ENCODE data around the gene PLCXD1. TPM values are rescaled to one million over a fixed set of nuclear protein-coding genes. Genes with fewer than 3 reads are reported as not detected.
"Not testable (repeated sequence)": the region's sequence is repeated elsewhere in the genome, so short reads cannot be mapped to it uniquely, and the experiment has no call there.

PLCXD1 gene
- total RNA-seq, 2 donors from 2014 or later = 52.2 to 72.0 TPM

DNA sequence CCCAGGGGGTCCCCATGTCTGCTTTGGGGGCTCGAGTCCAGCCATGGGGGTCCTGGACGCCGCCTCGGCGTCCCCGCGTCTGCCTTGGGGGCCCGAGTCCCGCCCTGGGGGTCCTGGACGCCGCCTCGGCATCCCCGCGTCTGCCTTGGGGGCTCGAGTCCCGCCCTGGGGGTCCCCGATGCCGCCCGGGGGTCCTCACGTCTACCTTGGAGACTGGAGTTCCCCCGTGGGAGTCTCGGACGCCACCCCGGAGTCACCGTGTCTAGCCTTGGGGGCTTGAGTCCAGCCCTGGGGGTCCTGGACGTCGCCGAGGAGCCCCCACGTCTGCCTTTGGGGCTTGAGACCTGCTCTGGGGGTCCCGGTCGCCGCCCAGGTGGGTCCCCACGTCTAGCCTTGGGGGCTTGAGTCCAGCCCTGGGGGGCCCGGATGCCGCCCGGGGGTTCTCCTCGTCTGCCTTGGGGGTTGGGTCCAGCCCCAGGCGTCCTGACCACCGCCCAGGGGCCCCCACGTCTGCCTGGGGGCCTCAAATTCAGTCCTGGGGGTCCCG lies 38.5 kb downstream of the PLCXD1 start:
- no peaks in the 10 kb centered on the region for H3K9me3 Mint-ChIP-seq
- H3K27me3 Mint-ChIP-seq (ENCODE audit: low read depth) = no peaks in the 10 kb centered on the region
- ATAC-seq (replicated peaks in 1 of 2) (no peak), DNase-seq (peak in 1 of 2 donors; percentile 34)
- peak overlapping the region; percentile 66 for H3K27ac Mint-ChIP-seq
- peak overlapping the region; percentile 86 to 92 for H3K4me3 Mint-ChIP-seq
- H3K36me3 Mint-ChIP-seq (ENCODE audit: insufficient read depth in 2 of 2) = peaks cover 0 to 2% of the 10 kb centered on the region in 2 donors
- H3K4me1 Mint-ChIP-seq (ENCODE audit: low read depth) = peaks cover 14% of the 10 kb centered on the region

- H3K4me1 Mint-ChIP-seq (ENCODE audit: low read depth) = peaks cover 14% of the 10 kb centered on the region
- H3K27me3 Mint-ChIP-seq (ENCODE audit: low read depth) = no peaks in the 10 kb centered on the region
- peaks cover 0 to 2% of the 10 kb centered on the region in 2 donors for H3K36me3 Mint-ChIP-seq (ENCODE audit: insufficient read depth in 2 of 2)
- peak overlapping the region; percentile 86 to 92 for H3K4me3 Mint-ChIP-seq
- no peak for ATAC-seq (replicated peaks in 1 of 2)
- peak overlapping the region; percentile 66 for H3K27ac Mint-ChIP-seq
- DNase-seq = peak in 1 of 2 donors; percentile 22
- H3K9me3 Mint-ChIP-seq = no peaks in the 10 kb centered on the region
Measured at GRCh38 chrX:320126-320783, 39.1 kb downstream of the PLCXD1 start.

DNA sequence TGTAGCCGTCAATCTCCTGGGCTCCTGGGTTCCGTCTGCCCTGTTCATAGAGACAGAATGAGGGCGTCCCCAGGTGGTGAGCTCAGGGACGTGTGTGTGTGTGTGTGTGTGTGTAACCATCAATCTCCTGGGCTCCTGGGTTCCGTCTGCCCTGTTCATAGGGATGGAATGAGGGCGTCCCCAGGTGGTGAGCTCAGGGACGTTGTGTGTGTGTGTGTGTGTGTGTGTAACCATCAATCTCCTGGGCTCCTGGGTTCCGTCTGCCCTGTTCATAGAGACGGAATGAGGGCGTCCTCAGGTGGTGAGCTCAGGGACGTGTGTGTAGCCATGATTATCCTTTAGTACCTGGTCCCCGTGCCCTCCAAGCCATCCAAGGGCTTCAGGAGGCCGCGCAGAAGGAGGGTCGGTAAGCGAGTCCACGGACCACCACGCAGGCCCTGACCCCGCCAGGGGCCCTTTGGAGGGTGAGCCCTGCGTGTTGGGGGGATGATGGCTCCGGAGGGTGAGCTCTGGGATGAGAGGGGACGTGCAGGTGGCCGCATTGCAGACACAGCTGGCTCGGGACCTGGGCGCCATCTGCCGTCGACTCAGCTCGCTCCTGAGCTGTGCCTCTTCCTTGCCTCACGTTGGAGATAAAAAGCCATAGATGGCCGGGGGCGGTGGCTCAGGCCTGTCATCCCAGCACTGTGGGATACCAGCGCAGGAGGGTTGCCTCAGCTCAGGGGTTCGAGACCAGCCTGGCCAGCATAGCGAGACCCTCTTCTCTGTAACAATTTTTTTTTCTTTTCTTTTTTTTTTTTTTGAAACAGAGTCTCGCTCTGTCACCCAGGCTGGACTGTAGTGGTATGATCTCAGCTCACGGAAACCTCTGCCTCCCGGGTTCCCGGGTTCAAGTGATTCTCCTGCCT lies 42.8 kb downstream of the PLCXD1 start:
- H3K4me3 Mint-ChIP-seq = peak overlapping the region in 1 of 2 donors; percentile 50
- no peaks in the 10 kb centered on the region for H3K27me3 Mint-ChIP-seq (ENCODE audit: low read depth)
- peaks cover 0 to 2% of the 10 kb centered on the region in 2 donors for H3K36me3 Mint-ChIP-seq (ENCODE audit: insufficient read depth in 2 of 2)
- DNase-seq (peak in 1 of 2 donors; percentile 57), ATAC-seq (replicated peaks in 1 of 2) (peak in 1 of 2 donors; percentile 17)
- H3K27ac Mint-ChIP-seq = no peak overlapping the region
- peaks cover 14% of the 10 kb centered on the region for H3K4me1 Mint-ChIP-seq (ENCODE audit: low read depth)
- no peaks in the 10 kb centered on the region for H3K9me3 Mint-ChIP-seq

GRCh38 chrX:324664-325063 lies 43.5 kb downstream of the PLCXD1 start:
- ATAC-seq (replicated peaks in 1 of 2); H3K4me3 Mint-ChIP-seq; DNase-seq; H3K9me3 Mint-ChIP-seq; H3K27ac Mint-ChIP-seq; H3K27me3 Mint-ChIP-seq (ENCODE audit: low read depth); H3K36me3 Mint-ChIP-seq (ENCODE audit: insufficient read depth in 2 of 2): not testable (repeated sequence)
- H3K4me1 Mint-ChIP-seq (ENCODE audit: low read depth) = peaks cover 14% of the 10 kb centered on the region

GRCh38 chrX:327660-328126 lies 46.5 kb downstream of the PLCXD1 start:
- H3K9me3 Mint-ChIP-seq = no peaks in the 10 kb centered on the region
- peaks cover 0 to 2% of the 10 kb centered on the region in 2 donors for H3K36me3 Mint-ChIP-seq (ENCODE audit: insufficient read depth in 2 of 2)
- H3K4me1 Mint-ChIP-seq (ENCODE audit: low read depth) = peaks cover 10% of the 10 kb centered on the region
- H3K4me3 Mint-ChIP-seq = no peak overlapping the region
- H3K27me3 Mint-ChIP-seq (ENCODE audit: low read depth) = no peaks in the 10 kb centered on the region
- ATAC-seq (replicated peaks in 1 of 2) = no peak
- DNase-seq = no peak
- H3K27ac Mint-ChIP-seq = no peak overlapping the region

DNA sequence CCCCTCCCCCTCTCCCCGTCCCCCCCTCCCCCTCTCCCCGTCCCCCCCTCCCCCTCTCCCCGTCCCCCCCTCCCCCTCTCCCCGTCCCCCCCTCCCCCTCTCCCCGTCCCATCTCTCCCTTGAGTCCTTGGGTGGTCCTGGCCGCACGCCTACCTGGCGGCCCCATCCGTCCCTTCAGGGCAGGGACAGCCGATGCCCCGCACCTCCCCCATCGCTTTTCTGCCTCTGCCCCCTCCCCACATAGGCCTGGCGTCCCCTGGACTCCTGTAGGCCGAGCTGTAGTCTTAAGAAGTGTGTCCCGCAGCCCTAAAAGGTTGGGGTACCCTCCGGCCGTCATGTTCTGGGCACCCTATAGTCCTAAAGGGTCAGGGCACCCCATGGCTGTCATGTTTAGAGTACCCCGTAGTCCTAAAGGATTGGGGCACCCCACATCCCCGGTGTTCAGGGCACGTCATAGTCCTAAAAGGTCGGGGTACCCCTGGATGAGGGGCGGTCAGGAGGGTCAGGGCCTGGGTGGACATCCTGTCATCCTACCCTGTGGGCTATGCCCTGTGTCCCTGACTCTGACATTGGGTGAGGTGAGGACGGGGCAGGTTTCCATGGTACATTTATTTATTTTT lies 48.2 kb downstream of the PLCXD1 start:
- Mint-ChIP-seq H3K9me3 (no peaks in the 10 kb centered on the region), H3K27me3 (ENCODE audit: low read depth) (no peaks in the 10 kb centered on the region), H3K36me3 (ENCODE audit: insufficient read depth in 2 of 2) (no peaks in the 10 kb centered on the region), H3K27ac (no peak overlapping the region), H3K4me1 (ENCODE audit: low read depth) (no peaks in the 10 kb centered on the region), H3K4me3 (no peak overlapping the region)
- no peak for ATAC-seq (replicated peaks in 1 of 2)
- DNase-seq = no peak

- H3K4me3 Mint-ChIP-seq; DNase-seq; H3K4me1 Mint-ChIP-seq (ENCODE audit: low read depth); ATAC-seq (replicated peaks in 1 of 2); H3K36me3 Mint-ChIP-seq (ENCODE audit: insufficient read depth in 2 of 2); H3K27ac Mint-ChIP-seq; H3K27me3 Mint-ChIP-seq (ENCODE audit: low read depth); H3K9me3 Mint-ChIP-seq: not testable (repeated sequence)
Measured at GRCh38 chrX:330141-330725, 49.1 kb downstream of the PLCXD1 start.

- peaks cover 0 to 2% of the 10 kb centered on the region in 2 donors for H3K36me3 Mint-ChIP-seq (ENCODE audit: insufficient read depth in 2 of 2)
- no peak overlapping the region for H3K4me3 Mint-ChIP-seq
- no peaks in the 10 kb centered on the region for H3K9me3 Mint-ChIP-seq
- no peak overlapping the region for H3K27ac Mint-ChIP-seq
- DNase-seq (no peak), ATAC-seq (replicated peaks in 1 of 2) (peak; percentile 12 to 14)
- no peaks in the 10 kb centered on the region for H3K4me1 Mint-ChIP-seq (ENCODE audit: low read depth)
- no peaks in the 10 kb centered on the region for H3K27me3 Mint-ChIP-seq (ENCODE audit: low read depth)
Measured at GRCh38 chrX:330726-331150, 49.6 kb downstream of the PLCXD1 start.

DNA sequence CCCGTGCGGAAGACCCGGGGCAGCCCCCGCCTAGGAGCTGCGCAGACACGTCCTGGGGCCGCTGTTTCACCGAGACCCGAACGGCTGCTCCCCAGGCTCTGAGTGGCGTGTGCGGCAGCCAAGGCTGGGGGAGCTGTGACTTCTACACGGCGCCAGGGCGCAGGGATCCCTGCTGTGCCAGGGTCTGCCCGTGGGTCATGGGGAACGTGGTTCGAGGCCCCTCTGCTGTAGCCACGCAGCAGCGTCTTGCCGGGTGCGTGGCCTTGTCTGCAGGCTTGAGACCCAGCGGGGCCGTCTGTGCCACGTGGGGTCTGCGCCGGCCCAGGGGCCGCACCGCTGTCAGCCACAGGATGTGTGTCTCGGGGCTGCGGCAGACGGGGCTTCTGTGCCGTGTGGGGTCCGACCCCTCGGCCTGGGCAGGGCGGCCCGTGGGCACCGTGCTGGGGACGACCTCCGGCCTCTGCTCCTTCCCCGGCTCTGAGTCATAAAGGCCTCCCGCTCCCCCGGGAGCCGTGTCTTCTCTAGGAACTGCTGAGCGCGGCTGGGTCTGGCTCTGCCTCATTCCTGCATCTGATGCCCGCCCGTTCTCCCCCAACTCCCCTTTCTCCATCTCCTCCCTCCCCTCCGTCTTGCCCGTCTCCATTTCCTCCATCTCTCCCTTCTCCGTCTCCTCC lies 50.1 kb downstream of the PLCXD1 start:
- ATAC-seq (replicated peaks in 1 of 2) (peak; percentile 59 to 65), DNase-seq (peak; percentile 14 to 27)
- Mint-ChIP-seq H3K27ac (no peak overlapping the region), H3K9me3 (no peaks in the 10 kb centered on the region), H3K36me3 (ENCODE audit: insufficient read depth in 2 of 2) (peaks cover 0 to 2% of the 10 kb centered on the region in 2 donors), H3K4me1 (ENCODE audit: low read depth) (no peaks in the 10 kb centered on the region), H3K27me3 (ENCODE audit: low read depth) (no peaks in the 10 kb centered on the region), H3K4me3 (peak overlapping the region in 1 of 2 donors; percentile 43)

GRCh38 chrX:331825-332495 lies 50.8 kb downstream of the PLCXD1 start:
- Mint-ChIP-seq H3K4me1 (ENCODE audit: low read depth) (no peaks in the 10 kb centered on the region), H3K36me3 (ENCODE audit: insufficient read depth in 2 of 2) (peaks cover 2% of the 10 kb centered on the region in 2 donors), H3K4me3 (peak overlapping the region in 1 of 2 donors; percentile 43), H3K9me3 (no peaks in the 10 kb centered on the region), H3K27me3 (ENCODE audit: low read depth) (no peaks in the 10 kb centered on the region), H3K27ac (no peak overlapping the region)
- no peak for ATAC-seq (replicated peaks in 1 of 2)
- no peak for DNase-seq

GRCh38 chrX:332496-332860 lies 51.3 kb downstream of the PLCXD1 start:
- no peak overlapping the region for H3K4me3 Mint-ChIP-seq
- no peak overlapping the region for H3K27ac Mint-ChIP-seq
- ATAC-seq (replicated peaks in 1 of 2) (no peak), DNase-seq (no peak)
- no peaks in the 10 kb centered on the region for H3K9me3 Mint-ChIP-seq
- H3K4me1 Mint-ChIP-seq (ENCODE audit: low read depth) = no peaks in the 10 kb centered on the region
- H3K27me3 Mint-ChIP-seq (ENCODE audit: low read depth) = no peaks in the 10 kb centered on the region
- peaks cover 2 to 5% of the 10 kb centered on the region in 2 donors for H3K36me3 Mint-ChIP-seq (ENCODE audit: insufficient read depth in 2 of 2)

Measured in activated T-cell treated with anti-CD3 and anti-CD28 coated beads, Interleukin-2, amount 50 U/mL, for 72 hours (primary cell).